HEK293 (cell line): ENCODE measurements around the gene GHSR.

Experiments used
- CTCF ChIP-seq: fragments of 450-650 bp; formaldehyde crosslinking; IDR thresholded peaks from 2 replicates; pipeline ENCODE4 v1.5.1; 2016; ENCODE audit warnings: missing biosample characterization, missing genetic modification characterization
- GLI4 ChIP-seq: fragments of 450-650 bp; formaldehyde crosslinking; IDR thresholded peaks from 2 replicates; pipeline ENCODE4 v1.5.1; 2016; ENCODE audit warnings: missing biosample characterization, missing genetic modification characterization
- SALL2 ChIP-seq: fragments of 450-650 bp; formaldehyde crosslinking; IDR thresholded peaks from 2 replicates; pipeline ENCODE4 v1.5.0; 2017; ENCODE audit warnings: missing biosample characterization, mild to moderate bottlenecking, missing genetic modification characterization, borderline replicate concordance
- ZEB2 ChIP-seq: fragments of 450-650 bp; formaldehyde crosslinking; IDR thresholded peaks from 2 replicates; pipeline ENCODE4 v1.5.1; 2016; ENCODE audit warnings: missing biosample characterization, missing genetic modification characterization
- ZNF174 ChIP-seq: fragments of 450-650 bp; formaldehyde crosslinking; IDR thresholded peaks from 2 replicates; pipeline ENCODE4 v1.5.0; 2017; ENCODE audit warnings: missing biosample characterization, mild to moderate bottlenecking, missing genetic modification characterization
- ZNF175 ChIP-seq: fragments of 450-650 bp; formaldehyde crosslinking; IDR thresholded peaks from 2 replicates; pipeline ENCODE4 v1.5.1; 2016; ENCODE audit warnings: missing biosample characterization, missing genetic modification characterization
- ZNF214 ChIP-seq: fragments of 450-650 bp; formaldehyde crosslinking; IDR thresholded peaks from 2 replicates; pipeline ENCODE4 v1.5.1; 2017; ENCODE audit warnings: missing biosample characterization, mild to moderate bottlenecking, missing genetic modification characterization, borderline replicate concordance
- ZNF274 ChIP-seq, 2 experiments: fragments of 200-500 bp in 1 of 2; fragments of 450-650 bp in 1 of 2; sonication (Bioruptor generic) in 1 of 2; formaldehyde crosslinking in 1 of 2; IDR thresholded peaks; 2 replicates each; pipeline versions ENCODE4 v1.5.1 to v1.6.1; 2014 to 2016; ENCODE audit warnings: borderline replicate concordance in 1 of 2, inconsistent platforms in 1 of 2, low read length in 1 of 2, missing biosample characterization in 1 of 2, missing genetic modification characterization in 1 of 2
- ZNF324 ChIP-seq: fragments of 450-650 bp; formaldehyde crosslinking; IDR thresholded peaks from 2 replicates; pipeline ENCODE4 v1.5.1; 2016; ENCODE audit warnings: missing biosample characterization, missing genetic modification characterization
- ZNF391 ChIP-seq: fragments of 450-650 bp; formaldehyde crosslinking; IDR thresholded peaks from 2 replicates; pipeline ENCODE4 v1.5.1; 2016; ENCODE audit warnings: low read depth, missing biosample characterization, missing genetic modification characterization, borderline replicate concordance
- ZNF449 ChIP-seq: fragments of 450-650 bp; formaldehyde crosslinking; IDR thresholded peaks from 2 replicates; pipeline ENCODE4 v1.5.1; 2017; ENCODE audit warnings: missing biosample characterization, mild to moderate bottlenecking, missing genetic modification characterization, moderate library complexity
- ZNF510 ChIP-seq: fragments of 450-650 bp; formaldehyde crosslinking; IDR thresholded peaks from 2 replicates; pipeline ENCODE4 v1.5.1; 2018; ENCODE audit warnings: mild to moderate bottlenecking, missing genetic modification characterization, missing biosample characterization; ENCODE audit not compliant: insufficient replicate concordance
- ZNF548 ChIP-seq: fragments of 450-650 bp; formaldehyde crosslinking; IDR thresholded peaks from 2 replicates; pipeline ENCODE4 v1.5.1; 2016; ENCODE audit warnings: missing biosample characterization, missing genetic modification characterization

DNA sequence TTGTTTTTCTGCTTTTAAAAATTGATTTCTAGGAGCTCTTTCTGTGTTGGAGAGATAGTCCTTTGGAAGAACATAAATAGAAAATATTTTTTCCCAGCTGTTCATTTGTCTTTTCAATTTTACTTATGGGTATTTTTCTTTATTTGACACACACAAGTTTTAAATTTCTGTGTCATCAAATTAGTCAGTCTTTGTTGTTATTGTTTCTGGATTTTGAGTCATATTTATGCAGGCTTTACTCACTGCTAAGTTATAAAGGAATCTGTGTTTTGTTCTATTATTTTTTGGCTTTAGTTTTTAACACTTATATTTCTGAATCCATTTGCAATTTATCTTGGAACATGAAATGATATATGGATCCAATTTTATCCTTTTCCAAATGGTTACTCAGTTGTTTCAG is 5.9 kb upstream of the GHSR start:
- no peak for TF ChIP-seq CTCF (tag by site-specific recombination)
- TF ChIP-seq ZNF214 (tag by site-specific recombination), result no peak
- TF ChIP-seq ZEB2 (tag by site-specific recombination), result no peak
- TF ChIP-seq ZNF324 (tag by site-specific recombination), result no peak
- no peak for TF ChIP-seq ZNF174
- TF ChIP-seq ZNF274 (IDR thresholded peaks at IDR 0.05; ENCODE audit: low read length), result no peak
- no peak for TF ChIP-seq ZNF274 (tag by site-specific recombination; IDR thresholded peaks at IDR 0.05; ENCODE audit: borderline replicate concordance)
- TF ChIP-seq ZNF548 (tag by site-specific recombination), result no peak
- no peak for TF ChIP-seq SALL2 (tag by site-specific recombination)
- TF ChIP-seq ZNF175 (tag by site-specific recombination), result no peak
- no peak for TF ChIP-seq ZNF510 (tag by site-specific recombination)
- no peak for TF ChIP-seq GLI4 (tag by site-specific recombination)
- TF ChIP-seq ZNF391 (tag by site-specific recombination), result no peak
- no peak for TF ChIP-seq ZNF449 (tag by site-specific recombination)
